ENCODE data around the gene CST7.

CST7 gene

GRCh38 chr20:24969186-24970029 lies 20.3 kb downstream of the CST7 start:
- 96% methylated on average over 19 of the region's 19 CpGs for WGBS
- DNase-seq, result no peak
- no peak overlapping the region for H3K23ac ChIP-seq (ENCODE audit: low read length in 2 of 2)
- no peaks in the 10 kb centered on the region for H3K27me3 ChIP-seq (ENCODE audit: control insufficient read depth in 1 of 2, insufficient read depth in 1 of 2, low read length in 2 of 2)
- no peak overlapping the region for H3K4ac ChIP-seq (ENCODE audit: low read depth in 1 of 2, low read length in 2 of 2)
- H4K91ac ChIP-seq (ENCODE audit: low read length), result no peak overlapping the region
- peaks cover 23% of the 10 kb centered on the region for H3K79me1 ChIP-seq (replicated peaks; ENCODE audit: low read length, poor library complexity, severe bottlenecking)
- H3K9me3 ChIP-seq (ENCODE audit: control insufficient read depth, low read length), result no peaks in the 10 kb centered on the region
- H2BK120ac ChIP-seq (ENCODE audit: low read depth, low read length), result no peak overlapping the region
- H3K9ac ChIP-seq (ENCODE audit: low read length), result no peak overlapping the region
- H2BK12ac ChIP-seq (ENCODE audit: low read length in 2 of 2), result no peak overlapping the region
- H3K14ac ChIP-seq (ENCODE audit: low read length in 2 of 2), result no peak overlapping the region
- H3K4me1 ChIP-seq (ENCODE audit: control insufficient read depth, insufficient read depth, low read depth, low read length), result no peaks in the 10 kb centered on the region
- no peak overlapping the region for H2BK15ac ChIP-seq (ENCODE audit: low read depth, poor library complexity, severe bottlenecking)
- H2AK5ac ChIP-seq (ENCODE audit: low read length, severe bottlenecking), result no peak overlapping the region
- no peak overlapping the region for H3K4me2 ChIP-seq (ENCODE audit: low read length, poor library complexity, severe bottlenecking)
- no peak overlapping the region for H2AFZ ChIP-seq (ENCODE audit: low read depth, low read length)
- no peak overlapping the region for H3K18ac ChIP-seq (ENCODE audit: low read depth in 1 of 2, low read length in 2 of 2)
- no peak overlapping the region for H3K27ac ChIP-seq (ENCODE audit: low read length, poor library complexity, severe bottlenecking)
- no peak overlapping the region for H2BK5ac ChIP-seq (ENCODE audit: low read depth, low read length, poor library complexity, severe bottlenecking)
- H4K8ac ChIP-seq (ENCODE audit: low read length), result no peak overlapping the region
- no peak overlapping the region for H3K4me3 ChIP-seq (ENCODE audit: insufficient read depth in 1 of 2, low read depth in 1 of 2, low read length in 2 of 2)
- peaks cover 69 to 83% of the 10 kb centered on the region in 2 experiments for H3K36me3 ChIP-seq (ENCODE audit: control insufficient read depth in 1 of 2, insufficient read depth in 2 of 2, low read depth in 1 of 2, low read length in 2 of 2)

GRCh38 chr20:24970030-24970553 lies 21.0 kb downstream of the CST7 start:
- H2AK5ac ChIP-seq (ENCODE audit: low read length, severe bottlenecking), result no peak overlapping the region
- 93% methylated on average over 4 of the region's 5 CpGs for WGBS

GRCh38 chr20:24970754-24971153 lies 21.7 kb downstream of the CST7 start:
- Histone ChIP-seq H3K27ac (ENCODE audit: low read length, poor library complexity, severe bottlenecking) (no peak overlapping the region), H3K36me3 (ENCODE audit: control insufficient read depth in 1 of 2, insufficient read depth in 2 of 2, low read depth in 1 of 2, low read length in 2 of 2) (peaks cover 61 to 76% of the 10 kb centered on the region in 2 experiments), H4K91ac (ENCODE audit: low read length) (no peak overlapping the region), H3K18ac (ENCODE audit: low read depth in 1 of 2, low read length in 2 of 2) (no peak overlapping the region), H2BK15ac (ENCODE audit: low read depth, poor library complexity, severe bottlenecking) (no peak overlapping the region), H2AFZ (ENCODE audit: low read depth, low read length) (no peak overlapping the region), H4K8ac (ENCODE audit: low read length) (no peak overlapping the region), H3K27me3 (ENCODE audit: control insufficient read depth in 1 of 2, insufficient read depth in 1 of 2, low read length in 2 of 2) (no peaks in the 10 kb centered on the region), H3K9me3 (ENCODE audit: control insufficient read depth, low read length) (no peaks in the 10 kb centered on the region), H2BK12ac (ENCODE audit: low read length in 2 of 2) (no peak overlapping the region), H2BK5ac (ENCODE audit: low read depth, low read length, poor library complexity, severe bottlenecking) (no peak overlapping the region), H2BK120ac (ENCODE audit: low read depth, low read length) (no peak overlapping the region), H3K23ac (ENCODE audit: low read length in 2 of 2) (no peak overlapping the region), H3K9ac (ENCODE audit: low read length) (no peak overlapping the region), H3K4me1 (ENCODE audit: control insufficient read depth, insufficient read depth, low read depth, low read length) (no peaks in the 10 kb centered on the region), H2AK5ac (ENCODE audit: low read length, severe bottlenecking) (no peak overlapping the region), H3K4me3 (ENCODE audit: insufficient read depth in 1 of 2, low read depth in 1 of 2, low read length in 2 of 2) (no peak overlapping the region), H3K4me2 (ENCODE audit: low read length, poor library complexity, severe bottlenecking) (no peak overlapping the region), H3K79me1 (replicated peaks; ENCODE audit: low read length, poor library complexity, severe bottlenecking) (peaks cover 20% of the 10 kb centered on the region), H3K14ac (ENCODE audit: low read length in 2 of 2) (no peak overlapping the region), H3K4ac (ENCODE audit: low read depth in 1 of 2, low read length in 2 of 2) (no peak overlapping the region)
- WGBS, result 100% methylated on average over 7 of the region's 8 CpGs
- no peak for DNase-seq

More at GRCh38 chr20:24970030-24970553, 21.0 kb downstream of the CST7 start:
- peaks cover 67 to 78% of the 10 kb centered on the region in 2 experiments for H3K36me3 ChIP-seq (ENCODE audit: control insufficient read depth in 1 of 2, insufficient read depth in 2 of 2, low read depth in 1 of 2, low read length in 2 of 2)
- no peaks in the 10 kb centered on the region for H3K4me1 ChIP-seq (ENCODE audit: control insufficient read depth, insufficient read depth, low read depth, low read length)
- no peak overlapping the region for H4K91ac ChIP-seq (ENCODE audit: low read length)
- H2BK5ac ChIP-seq (ENCODE audit: low read depth, low read length, poor library complexity, severe bottlenecking), result no peak overlapping the region
- no peak overlapping the region for H3K4me2 ChIP-seq (ENCODE audit: low read length, poor library complexity, severe bottlenecking)
- no peak overlapping the region for H2BK12ac ChIP-seq (ENCODE audit: low read length in 2 of 2)
- H3K14ac ChIP-seq (ENCODE audit: low read length in 2 of 2), result no peak overlapping the region
- no peak overlapping the region for H2AFZ ChIP-seq (ENCODE audit: low read depth, low read length)
- no peaks in the 10 kb centered on the region for H3K27me3 ChIP-seq (ENCODE audit: control insufficient read depth in 1 of 2, insufficient read depth in 1 of 2, low read length in 2 of 2)
- no peak overlapping the region for H3K18ac ChIP-seq (ENCODE audit: low read depth in 1 of 2, low read length in 2 of 2)
- H3K23ac ChIP-seq (ENCODE audit: low read length in 2 of 2), result no peak overlapping the region
- no peak for DNase-seq
- no peak overlapping the region for H3K4me3 ChIP-seq (ENCODE audit: insufficient read depth in 1 of 2, low read depth in 1 of 2, low read length in 2 of 2)
- no peak overlapping the region for H2BK15ac ChIP-seq (ENCODE audit: low read depth, poor library complexity, severe bottlenecking)
- no peak overlapping the region for H3K9ac ChIP-seq (ENCODE audit: low read length)
- H3K4ac ChIP-seq (ENCODE audit: low read depth in 1 of 2, low read length in 2 of 2), result no peak overlapping the region
- no peaks in the 10 kb centered on the region for H3K9me3 ChIP-seq (ENCODE audit: control insufficient read depth, low read length)
- H3K79me1 ChIP-seq (replicated peaks; ENCODE audit: low read length, poor library complexity, severe bottlenecking), result peaks cover 23% of the 10 kb centered on the region
- H3K27ac ChIP-seq (ENCODE audit: low read length, poor library complexity, severe bottlenecking), result no peak overlapping the region
- no peak overlapping the region for H4K8ac ChIP-seq (ENCODE audit: low read length)
- no peak overlapping the region for H2BK120ac ChIP-seq (ENCODE audit: low read depth, low read length)

GRCh38 chr20:24971376-24972101 lies 22.5 kb downstream of the CST7 start:
- no peak overlapping the region for H2BK15ac ChIP-seq (ENCODE audit: low read depth, poor library complexity, severe bottlenecking)
- no peaks in the 10 kb centered on the region for H3K4me1 ChIP-seq (ENCODE audit: control insufficient read depth, insufficient read depth, low read depth, low read length)
- H2BK120ac ChIP-seq (ENCODE audit: low read depth, low read length), result no peak overlapping the region
- H3K4me3 ChIP-seq (ENCODE audit: insufficient read depth in 1 of 2, low read depth in 1 of 2, low read length in 2 of 2), result no peak overlapping the region
- peaks cover 17% of the 10 kb centered on the region for H3K79me1 ChIP-seq (replicated peaks; ENCODE audit: low read length, poor library complexity, severe bottlenecking)
- no peak overlapping the region for H4K91ac ChIP-seq (ENCODE audit: low read length)
- peaks cover 4% of the 10 kb centered on the region for H3K9me3 ChIP-seq (ENCODE audit: control insufficient read depth, low read length)
- no peak overlapping the region for H3K18ac ChIP-seq (ENCODE audit: low read depth in 1 of 2, low read length in 2 of 2)
- WGBS, result 97% methylated on average over 6 of the region's 6 CpGs
- H3K27ac ChIP-seq (ENCODE audit: low read length, poor library complexity, severe bottlenecking), result no peak overlapping the region
- H3K9ac ChIP-seq (ENCODE audit: low read length), result no peak overlapping the region
- H2BK12ac ChIP-seq (ENCODE audit: low read length in 2 of 2), result no peak overlapping the region
- H3K36me3 ChIP-seq (ENCODE audit: control insufficient read depth in 1 of 2, insufficient read depth in 2 of 2, low read depth in 1 of 2, low read length in 2 of 2), result peaks cover 54 to 75% of the 10 kb centered on the region in 2 experiments
- H3K4ac ChIP-seq (ENCODE audit: low read depth in 1 of 2, low read length in 2 of 2), result no peak overlapping the region
- H2BK5ac ChIP-seq (ENCODE audit: low read depth, low read length, poor library complexity, severe bottlenecking), result no peak overlapping the region
- no peaks in the 10 kb centered on the region for H3K27me3 ChIP-seq (ENCODE audit: control insufficient read depth in 1 of 2, insufficient read depth in 1 of 2, low read length in 2 of 2)
- no peak for DNase-seq
- no peak overlapping the region for H3K4me2 ChIP-seq (ENCODE audit: low read length, poor library complexity, severe bottlenecking)
- H4K8ac ChIP-seq (ENCODE audit: low read length), result no peak overlapping the region
- no peak overlapping the region for H3K14ac ChIP-seq (ENCODE audit: low read length in 2 of 2)
- H2AFZ ChIP-seq (ENCODE audit: low read depth, low read length), result no peak overlapping the region
- no peak overlapping the region for H3K23ac ChIP-seq (ENCODE audit: low read length in 2 of 2)
- H2AK5ac ChIP-seq (ENCODE audit: low read length, severe bottlenecking), result no peak overlapping the region

Data from mesenchymal stem cell (in vitro differentiated cells and primary cell).